ENCODE data around the gene TIAM2.

- TF ChIP-seq, protein P1, sequence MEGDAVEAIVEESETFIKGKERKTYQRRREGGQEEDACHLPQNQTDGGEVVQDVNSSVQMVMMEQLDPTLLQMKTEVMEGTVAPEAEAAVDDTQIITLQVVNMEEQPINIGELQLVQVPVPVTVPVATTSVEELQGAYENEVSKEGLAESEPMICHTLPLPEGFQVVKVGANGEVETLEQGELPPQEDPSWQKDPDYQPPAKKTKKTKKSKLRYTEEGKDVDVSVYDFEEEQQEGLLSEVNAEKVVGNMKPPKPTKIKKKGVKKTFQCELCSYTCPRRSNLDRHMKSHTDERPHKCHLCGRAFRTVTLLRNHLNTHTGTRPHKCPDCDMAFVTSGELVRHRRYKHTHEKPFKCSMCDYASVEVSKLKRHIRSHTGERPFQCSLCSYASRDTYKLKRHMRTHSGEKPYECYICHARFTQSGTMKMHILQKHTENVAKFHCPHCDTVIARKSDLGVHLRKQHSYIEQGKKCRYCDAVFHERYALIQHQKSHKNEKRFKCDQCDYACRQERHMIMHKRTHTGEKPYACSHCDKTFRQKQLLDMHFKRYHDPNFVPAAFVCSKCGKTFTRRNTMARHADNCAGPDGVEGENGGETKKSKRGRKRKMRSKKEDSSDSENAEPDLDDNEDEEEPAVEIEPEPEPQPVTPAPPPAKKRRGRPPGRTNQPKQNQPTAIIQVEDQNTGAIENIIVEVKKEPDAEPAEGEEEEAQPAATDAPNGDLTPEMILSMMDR (IDR thresholded peaks at IDR 0.05), result no peak
- TF ChIP-seq POLR2A (IDR thresholded peaks at IDR 0.05), result no peak
Observed at GRCh38 chr6:155234687-155235086, 239.6 kb downstream of the TIAM2 start.

Measured in uterus (tissue), 2 donors.